Measurements from ENCODE around the gene ZBTB7C. TPM values are rescaled to one million over a fixed set of nuclear protein-coding genes. Genes with fewer than 3 reads are reported as not detected.

Gene ZBTB7C
- polyA plus RNA-seq, 1 donor: 1.7 TPM

DNA sequence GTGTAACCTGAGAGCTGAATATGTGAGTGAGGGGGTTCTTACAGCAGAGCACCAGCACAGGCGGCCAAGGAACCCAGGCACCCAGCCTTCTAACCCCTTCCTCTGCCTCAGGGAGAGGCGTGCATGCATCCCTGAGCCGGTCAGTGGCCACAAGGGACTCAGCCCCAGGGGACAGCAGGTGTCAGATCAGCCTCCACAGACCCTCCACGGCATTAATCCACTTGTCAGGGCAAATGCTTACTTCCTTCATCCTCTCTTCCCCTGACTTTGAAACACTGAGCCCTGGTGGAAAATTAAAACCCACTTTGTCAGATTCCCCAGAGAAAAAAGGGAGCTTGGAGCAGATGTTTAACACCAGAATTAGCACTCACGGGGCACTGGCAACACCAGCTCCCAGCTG, 418.2 kb downstream of the ZBTB7C start:
- peaks cover 10% of the 10 kb centered on the region for H3K27me3 ChIP-seq (ENCODE audit: control insufficient read depth, insufficient read depth, low read length)
- no peak for DNase-seq
- H3K36me3 ChIP-seq (ENCODE audit: control insufficient read depth, insufficient read depth, low read length): no peaks in the 10 kb centered on the region
- H3K9me3 ChIP-seq (ENCODE audit: control insufficient read depth, low read depth, low read length): no peaks in the 10 kb centered on the region
- WGBS (ENCODE audit: insufficient coverage, low lambda C conversion rate): no CpG with 5 or more reads among the region's 5 CpGs
- H3K4me1 ChIP-seq (ENCODE audit: control insufficient read depth, insufficient read depth, low read length): no peaks in the 10 kb centered on the region
- no peak overlapping the region for H3K27ac ChIP-seq (ENCODE audit: low read length)
- no peak overlapping the region for H3K4me3 ChIP-seq (ENCODE audit: low read length)

DNA sequence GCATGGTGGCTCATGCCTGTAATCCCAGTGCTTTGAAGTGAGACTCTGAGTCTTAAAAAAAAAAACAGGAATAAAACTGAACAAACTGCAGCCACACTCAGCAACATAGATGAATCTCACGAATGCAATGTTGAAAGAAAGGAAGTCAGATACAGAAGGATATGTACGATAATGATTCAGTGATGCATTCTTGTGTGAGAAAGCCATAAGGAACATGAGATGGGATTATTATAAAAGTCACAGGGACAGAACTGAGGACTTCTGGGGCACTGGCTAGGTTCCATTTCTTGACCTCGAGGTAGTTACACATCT, 421.8 kb downstream of the ZBTB7C start:
- Histone ChIP-seq H3K9me3 (ENCODE audit: control insufficient read depth, low read depth, low read length) (no peaks in the 10 kb centered on the region), H3K27me3 (ENCODE audit: control insufficient read depth, insufficient read depth, low read length) (peaks cover 9% of the 10 kb centered on the region), H3K4me3 (ENCODE audit: low read length) (no peak overlapping the region), H3K36me3 (ENCODE audit: control insufficient read depth, insufficient read depth, low read length) (no peaks in the 10 kb centered on the region), H3K27ac (ENCODE audit: low read length) (no peak overlapping the region), H3K4me1 (ENCODE audit: control insufficient read depth, insufficient read depth, low read length) (no peaks in the 10 kb centered on the region)
- WGBS (ENCODE audit: insufficient coverage, low lambda C conversion rate): 60% methylated on average over 1 of the region's 3 CpGs
- DNase-seq: no peak

- Histone ChIP-seq H3K27ac (ENCODE audit: low read length) (no peak overlapping the region), H3K4me1 (ENCODE audit: control insufficient read depth, insufficient read depth, low read length) (no peaks in the 10 kb centered on the region), H3K4me3 (ENCODE audit: low read length) (no peak overlapping the region), H3K9me3 (ENCODE audit: control insufficient read depth, low read depth, low read length) (no peaks in the 10 kb centered on the region), H3K27me3 (ENCODE audit: control insufficient read depth, insufficient read depth, low read length) (peaks cover 9% of the 10 kb centered on the region), H3K36me3 (ENCODE audit: control insufficient read depth, insufficient read depth, low read length) (no peaks in the 10 kb centered on the region)
- DNase-seq: no peak
- WGBS (ENCODE audit: insufficient coverage, low lambda C conversion rate): 81% methylated on average over 3 of the region's 5 CpGs
Measured at GRCh38 chr18:47986620-47987387, 422.4 kb downstream of the ZBTB7C start.

DNA sequence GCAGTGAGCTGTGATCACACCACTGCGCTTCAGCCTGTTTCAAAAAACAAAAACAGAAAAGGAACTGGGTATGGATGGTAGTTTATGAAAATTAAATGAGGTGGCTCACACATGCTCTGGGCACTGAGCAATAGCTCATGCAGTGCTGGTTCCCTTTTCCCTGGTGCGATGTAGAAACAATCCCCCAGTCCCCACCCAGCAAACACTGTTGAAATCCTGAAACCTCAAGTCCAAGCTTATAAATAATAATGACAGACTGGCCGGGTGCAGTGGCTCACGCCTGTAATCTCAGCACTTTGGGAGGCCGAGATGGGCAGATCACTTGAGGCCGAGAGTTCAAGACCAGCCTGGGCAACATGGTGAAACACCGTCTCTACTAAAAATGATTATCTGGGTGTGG, 423.3 kb downstream of the ZBTB7C start:
- no peaks in the 10 kb centered on the region for H3K4me1 ChIP-seq (ENCODE audit: control insufficient read depth, insufficient read depth, low read length)
- H3K36me3 ChIP-seq (ENCODE audit: control insufficient read depth, insufficient read depth, low read length): no peaks in the 10 kb centered on the region
- WGBS (ENCODE audit: insufficient coverage, low lambda C conversion rate): no CpG with 5 or more reads among the region's 7 CpGs
- peaks cover 5% of the 10 kb centered on the region for H3K27me3 ChIP-seq (ENCODE audit: control insufficient read depth, insufficient read depth, low read length)
- H3K4me3 ChIP-seq (ENCODE audit: low read length): no peak overlapping the region
- no peak for DNase-seq
- no peaks in the 10 kb centered on the region for H3K9me3 ChIP-seq (ENCODE audit: control insufficient read depth, low read depth, low read length)
- no peak overlapping the region for H3K27ac ChIP-seq (ENCODE audit: low read length)

DNA sequence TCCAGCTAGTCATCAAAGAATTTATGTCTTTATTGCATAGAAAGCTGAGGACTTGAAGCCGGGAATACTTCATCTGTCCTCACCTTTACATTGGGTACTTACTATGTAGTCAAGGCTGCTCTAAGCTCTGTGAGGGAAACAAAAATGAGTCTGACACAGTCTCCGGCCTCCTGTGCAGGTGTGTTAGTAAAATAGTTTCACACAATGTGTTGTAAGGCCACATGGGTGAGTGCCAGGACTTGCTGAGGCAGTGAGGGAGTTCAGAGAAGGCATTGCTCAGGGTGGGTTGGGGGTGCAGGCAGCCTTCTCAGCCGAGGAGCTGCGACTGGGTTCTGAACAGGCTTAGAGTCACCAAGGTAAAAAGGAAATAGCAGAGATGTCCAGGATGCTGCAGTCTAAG, 424.2 kb downstream of the ZBTB7C start:
- no peak overlapping the region for H3K4me3 ChIP-seq (ENCODE audit: low read length)
- H3K4me1 ChIP-seq (ENCODE audit: control insufficient read depth, insufficient read depth, low read length): no peaks in the 10 kb centered on the region
- no peaks in the 10 kb centered on the region for H3K9me3 ChIP-seq (ENCODE audit: control insufficient read depth, low read depth, low read length)
- no peak for DNase-seq
- no peaks in the 10 kb centered on the region for H3K36me3 ChIP-seq (ENCODE audit: control insufficient read depth, insufficient read depth, low read length)
- H3K27me3 ChIP-seq (ENCODE audit: control insufficient read depth, insufficient read depth, low read length): peaks cover 2% of the 10 kb centered on the region
- no peak overlapping the region for H3K27ac ChIP-seq (ENCODE audit: low read length)
- WGBS (ENCODE audit: insufficient coverage, low lambda C conversion rate): no CpG with 5 or more reads among the region's 4 CpGs

GRCh38 chr18:47983946-47984345, 425.2 kb downstream of the ZBTB7C start:
- whole genome bisulfite sequencing (ENCODE audit: insufficient coverage, low lambda C conversion rate): no CpG with 5 or more reads among the region's 6 CpGs
- H3K4me1 ChIP-seq (ENCODE audit: control insufficient read depth, insufficient read depth, low read length): no peaks in the 10 kb centered on the region
- no peak overlapping the region for H3K4me3 ChIP-seq (ENCODE audit: low read length)
- no peaks in the 10 kb centered on the region for H3K9me3 ChIP-seq (ENCODE audit: control insufficient read depth, low read depth, low read length)
- H3K27ac ChIP-seq (ENCODE audit: low read length): no peak overlapping the region
- DNase-seq: no peak
- no peaks in the 10 kb centered on the region for H3K36me3 ChIP-seq (ENCODE audit: control insufficient read depth, insufficient read depth, low read length)
- no peaks in the 10 kb centered on the region for H3K27me3 ChIP-seq (ENCODE audit: control insufficient read depth, insufficient read depth, low read length)

- DNase-seq: no peak
- 60% methylated on average over 1 of the region's 2 CpGs for WGBS (ENCODE audit: insufficient coverage, low lambda C conversion rate)
- H3K9me3 ChIP-seq (ENCODE audit: control insufficient read depth, low read depth, low read length): no peaks in the 10 kb centered on the region
- no peaks in the 10 kb centered on the region for H3K4me1 ChIP-seq (ENCODE audit: control insufficient read depth, insufficient read depth, low read length)
- H3K27me3 ChIP-seq (ENCODE audit: control insufficient read depth, insufficient read depth, low read length): no peaks in the 10 kb centered on the region
- H3K36me3 ChIP-seq (ENCODE audit: control insufficient read depth, insufficient read depth, low read length): no peaks in the 10 kb centered on the region
- no peak overlapping the region for H3K4me3 ChIP-seq (ENCODE audit: low read length)
- no peak overlapping the region for H3K27ac ChIP-seq (ENCODE audit: low read length)
Measured at GRCh38 chr18:47983055-47983454, 426.1 kb downstream of the ZBTB7C start.

GRCh38 chr18:47981830-47982229, 427.4 kb downstream of the ZBTB7C start:
- no CpG with 5 or more reads among the region's 4 CpGs for WGBS (ENCODE audit: insufficient coverage, low lambda C conversion rate)
- H3K4me3 ChIP-seq (ENCODE audit: low read length): no peak overlapping the region
- no peak for DNase-seq
- no peaks in the 10 kb centered on the region for H3K4me1 ChIP-seq (ENCODE audit: control insufficient read depth, insufficient read depth, low read length)
- no peaks in the 10 kb centered on the region for H3K9me3 ChIP-seq (ENCODE audit: control insufficient read depth, low read depth, low read length)
- H3K36me3 ChIP-seq (ENCODE audit: control insufficient read depth, insufficient read depth, low read length): no peaks in the 10 kb centered on the region
- no peaks in the 10 kb centered on the region for H3K27me3 ChIP-seq (ENCODE audit: control insufficient read depth, insufficient read depth, low read length)
- no peak overlapping the region for H3K27ac ChIP-seq (ENCODE audit: low read length)

DNA sequence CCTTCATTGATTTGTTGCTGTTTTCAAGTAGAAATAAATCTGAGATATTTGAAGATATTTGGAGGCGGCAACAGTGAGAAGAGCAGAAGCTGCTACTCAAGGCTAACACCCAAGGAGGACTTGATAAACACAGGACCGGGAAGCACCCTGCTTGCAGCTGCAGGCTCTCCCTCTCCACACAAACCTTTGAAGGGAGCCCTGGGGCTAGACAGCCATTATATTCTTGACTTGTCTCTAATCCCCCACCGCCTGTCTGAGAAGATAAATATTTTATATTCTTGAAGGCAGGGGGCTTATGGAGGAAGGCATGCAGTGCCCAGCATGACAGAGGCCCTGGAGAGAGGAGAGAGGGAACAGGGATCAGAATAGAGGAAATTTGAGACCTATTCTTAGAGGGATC, 427.9 kb downstream of the ZBTB7C start:
- WGBS (ENCODE audit: insufficient coverage, low lambda C conversion rate): no CpG with 5 or more reads among the region's 3 CpGs
- no peak overlapping the region for H3K4me3 ChIP-seq (ENCODE audit: low read length)
- no peak overlapping the region for H3K27ac ChIP-seq (ENCODE audit: low read length)
- H3K4me1 ChIP-seq (ENCODE audit: control insufficient read depth, insufficient read depth, low read length): no peaks in the 10 kb centered on the region
- no peaks in the 10 kb centered on the region for H3K9me3 ChIP-seq (ENCODE audit: control insufficient read depth, low read depth, low read length)
- DNase-seq: no peak
- H3K27me3 ChIP-seq (ENCODE audit: control insufficient read depth, insufficient read depth, low read length): no peaks in the 10 kb centered on the region
- H3K36me3 ChIP-seq (ENCODE audit: control insufficient read depth, insufficient read depth, low read length): no peaks in the 10 kb centered on the region

GRCh38 chr18:47979611-47980200, 429.5 kb downstream of the ZBTB7C start:
- H3K9me3 ChIP-seq (ENCODE audit: control insufficient read depth, low read depth, low read length): no peaks in the 10 kb centered on the region
- WGBS (ENCODE audit: insufficient coverage, low lambda C conversion rate): no CpG with 5 or more reads among the region's 5 CpGs
- DNase-seq: no peak
- H3K4me1 ChIP-seq (ENCODE audit: control insufficient read depth, insufficient read depth, low read length): no peaks in the 10 kb centered on the region
- no peak overlapping the region for H3K27ac ChIP-seq (ENCODE audit: low read length)
- peaks cover 4% of the 10 kb centered on the region for H3K27me3 ChIP-seq (ENCODE audit: control insufficient read depth, insufficient read depth, low read length)
- H3K4me3 ChIP-seq (ENCODE audit: low read length): no peak overlapping the region
- H3K36me3 ChIP-seq (ENCODE audit: control insufficient read depth, insufficient read depth, low read length): no peaks in the 10 kb centered on the region

DNA sequence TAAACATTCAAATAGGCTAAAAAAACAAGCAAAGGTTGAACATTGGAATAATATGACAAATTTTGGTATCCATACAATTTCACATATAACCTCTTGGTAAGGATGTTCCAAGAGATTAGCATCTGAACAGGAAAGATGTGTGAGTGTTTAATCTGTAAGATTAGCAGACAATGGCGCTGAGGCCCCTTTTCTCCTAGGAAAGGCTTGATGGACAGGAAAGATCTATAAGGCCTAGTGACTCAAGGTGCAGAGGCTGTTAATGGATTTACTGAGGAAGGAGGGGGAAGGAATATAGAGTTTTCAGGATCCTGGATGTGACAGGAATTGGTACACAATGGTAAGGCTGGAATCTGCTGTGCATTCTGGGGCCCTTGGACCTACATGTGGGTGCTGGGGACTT, 430.6 kb downstream of the ZBTB7C start:
- no peak for DNase-seq
- H3K4me1 ChIP-seq (ENCODE audit: control insufficient read depth, insufficient read depth, low read length): no peaks in the 10 kb centered on the region
- WGBS (ENCODE audit: insufficient coverage, low lambda C conversion rate): 71% methylated on average over 1 of the region's 1 CpG
- no peak overlapping the region for H3K27ac ChIP-seq (ENCODE audit: low read length)
- H3K9me3 ChIP-seq (ENCODE audit: control insufficient read depth, low read depth, low read length): no peaks in the 10 kb centered on the region
- no peaks in the 10 kb centered on the region for H3K36me3 ChIP-seq (ENCODE audit: control insufficient read depth, insufficient read depth, low read length)
- H3K27me3 ChIP-seq (ENCODE audit: control insufficient read depth, insufficient read depth, low read length): peaks cover 7% of the 10 kb centered on the region
- H3K4me3 ChIP-seq (ENCODE audit: low read length): no peak overlapping the region

Data from large intestine (tissue), 3 donors.